HEK293 (cell line): ENCODE results near the gene HPGD.

ENCODE experiments used
- CTCF ChIA-PET: fragments of 350-600 bp; formaldehyde crosslinking; extraction: SDS; loops from one replicate; lab custom pipeline; 2021; ENCODE audit warnings: antibody characterized with exemption; lab: Yijun Ruan, JAX
- POLR2A ChIA-PET: fragments of 300-600 bp; formaldehyde crosslinking; extraction: SDS; loops from one replicate; lab custom pipeline; 2020; ENCODE audit warnings: antibody characterized with exemption, inconsistent platforms; lab: Yijun Ruan, JAX
- H3K27ac ChIP-seq: fragments of 200-500 bp; sonication (Bioruptor generic); 2 replicates; pipeline ENCODE4 v1.5.1; 2014; ENCODE audit warnings: low read depth, low read length, control low read depth, inconsistent platforms; ENCODE audit errors: extremely low read depth
- H3K36me3 ChIP-seq, 2 experiments: fragments of 200-500 bp in 1 of 2; sonication (Bioruptor generic) in 1 of 2; 1 replicate in 1 of 2; 2 replicates in 1 of 2; pipeline ENCODE4 v1.5.1; 2014 to 2017; ENCODE audit warnings: inconsistent platforms in 2 of 2, low read length in 2 of 2; ENCODE audit not compliant: control insufficient read depth in 2 of 2, insufficient read depth in 1 of 2
- H3K4me1 ChIP-seq: fragments of 200-500 bp; sonication (Bioruptor generic); 2 replicates; pipeline ENCODE4 v1.5.1; 2014; ENCODE audit warnings: mild to moderate bottlenecking, low read length, inconsistent platforms; ENCODE audit not compliant: control insufficient read depth, insufficient read depth
- H3K4me3 ChIP-seq: 2 replicates; pipeline ENCODE4 v1.5.1; 2011; ENCODE audit warnings: low read depth, mild to moderate bottlenecking, control low read depth, low read length, moderate library complexity
- H3K9me3 ChIP-seq: fragments of 200-500 bp; sonication (Bioruptor generic); 2 replicates; pipeline ENCODE4 v1.5.1; 2014; ENCODE audit warnings: low read depth, low read length, inconsistent platforms; ENCODE audit not compliant: control insufficient read depth, insufficient read depth
- GLI2 ChIP-seq: fragments of 450-650 bp; formaldehyde crosslinking; IDR thresholded peaks from 2 replicates; pipeline ENCODE4; 2017; ENCODE audit warnings: missing biosample characterization, missing genetic modification characterization, low read depth, borderline replicate concordance
- PRDM1 ChIP-seq: fragments of 450-650 bp; formaldehyde crosslinking; IDR thresholded peaks from 2 replicates; pipeline ENCODE4; 2016; ENCODE audit warnings: missing biosample characterization, missing genetic modification characterization
- ZBTB49 ChIP-seq: fragments of 450-650 bp; formaldehyde crosslinking; IDR thresholded peaks from 2 replicates; pipeline ENCODE4 v1.5.1; 2016; ENCODE audit warnings: missing biosample characterization, missing genetic modification characterization, low read depth
- ZFP41 ChIP-seq: fragments of 450-650 bp; formaldehyde crosslinking; IDR thresholded peaks from 2 replicates; pipeline ENCODE4 v1.5.1; 2016; ENCODE audit warnings: missing biosample characterization, missing genetic modification characterization, borderline replicate concordance
- ZNF121 ChIP-seq: fragments of 450-650 bp; formaldehyde crosslinking; IDR thresholded peaks from 2 replicates; pipeline ENCODE4 v1.5.1; 2016; ENCODE audit warnings: missing biosample characterization, missing genetic modification characterization
- ZNF132 ChIP-seq: fragments of 450-650 bp; formaldehyde crosslinking; IDR thresholded peaks from 2 replicates; pipeline ENCODE4 v1.5.1; 2017; ENCODE audit warnings: missing biosample characterization, missing genetic modification characterization, borderline replicate concordance
- ZNF148 ChIP-seq: fragments of 450-650 bp; formaldehyde crosslinking; IDR thresholded peaks from 2 replicates; pipeline ENCODE4 v1.5.0; 2017; ENCODE audit warnings: missing biosample characterization, missing genetic modification characterization, borderline replicate concordance
- ZNF266 ChIP-seq: fragments of 450-650 bp; formaldehyde crosslinking; IDR thresholded peaks from 2 replicates; pipeline ENCODE4 v1.5.1; 2016; ENCODE audit warnings: missing biosample characterization, missing genetic modification characterization, low read depth
- ZNF629 ChIP-seq: fragments of 450-650 bp; formaldehyde crosslinking; IDR thresholded peaks from 2 replicates; pipeline ENCODE4 v1.5.1; 2017; ENCODE audit warnings: missing biosample characterization, missing genetic modification characterization
- ZNF658 ChIP-seq: fragments of 450-650 bp; formaldehyde crosslinking; IDR thresholded peaks from 2 replicates; pipeline ENCODE4; 2016; ENCODE audit warnings: missing biosample characterization, missing genetic modification characterization
- TF ChIP-seq, protein P1 (sequence below): fragments of 450-650 bp; formaldehyde crosslinking; conservative IDR thresholded peaks from 2 replicates; pipeline ENCODE4 v1.5.1; 2016; ENCODE audit warnings: low read depth, missing biosample characterization, missing genetic modification characterization
- TF ChIP-seq, protein P2 (sequence below): fragments of 450-650 bp; formaldehyde crosslinking; IDR thresholded peaks from 2 replicates; pipeline ENCODE4 v1.5.1; 2016; ENCODE audit warnings: missing biosample characterization, missing genetic modification characterization
- TF ChIP-seq, protein P3 (sequence below): fragments of 450-650 bp; formaldehyde crosslinking; IDR thresholded peaks from 2 replicates; pipeline ENCODE4 v1.5.1; 2016; ENCODE audit warnings: missing biosample characterization, missing genetic modification characterization

The HPGD gene

GRCh38 chr4:174531486-174531885 is 9.2 kb upstream of the HPGD start:
- TF ChIP-seq ZNF266: no peak
- TF ChIP-seq ZBTB49: no peak
- TF ChIP-seq ZNF121 (tag by site-specific recombination): no peak
- TF ChIP-seq ZNF658 (tag by site-specific recombination): no peak
- TF ChIP-seq GLI2: no peak
- TF ChIP-seq, protein P1, sequence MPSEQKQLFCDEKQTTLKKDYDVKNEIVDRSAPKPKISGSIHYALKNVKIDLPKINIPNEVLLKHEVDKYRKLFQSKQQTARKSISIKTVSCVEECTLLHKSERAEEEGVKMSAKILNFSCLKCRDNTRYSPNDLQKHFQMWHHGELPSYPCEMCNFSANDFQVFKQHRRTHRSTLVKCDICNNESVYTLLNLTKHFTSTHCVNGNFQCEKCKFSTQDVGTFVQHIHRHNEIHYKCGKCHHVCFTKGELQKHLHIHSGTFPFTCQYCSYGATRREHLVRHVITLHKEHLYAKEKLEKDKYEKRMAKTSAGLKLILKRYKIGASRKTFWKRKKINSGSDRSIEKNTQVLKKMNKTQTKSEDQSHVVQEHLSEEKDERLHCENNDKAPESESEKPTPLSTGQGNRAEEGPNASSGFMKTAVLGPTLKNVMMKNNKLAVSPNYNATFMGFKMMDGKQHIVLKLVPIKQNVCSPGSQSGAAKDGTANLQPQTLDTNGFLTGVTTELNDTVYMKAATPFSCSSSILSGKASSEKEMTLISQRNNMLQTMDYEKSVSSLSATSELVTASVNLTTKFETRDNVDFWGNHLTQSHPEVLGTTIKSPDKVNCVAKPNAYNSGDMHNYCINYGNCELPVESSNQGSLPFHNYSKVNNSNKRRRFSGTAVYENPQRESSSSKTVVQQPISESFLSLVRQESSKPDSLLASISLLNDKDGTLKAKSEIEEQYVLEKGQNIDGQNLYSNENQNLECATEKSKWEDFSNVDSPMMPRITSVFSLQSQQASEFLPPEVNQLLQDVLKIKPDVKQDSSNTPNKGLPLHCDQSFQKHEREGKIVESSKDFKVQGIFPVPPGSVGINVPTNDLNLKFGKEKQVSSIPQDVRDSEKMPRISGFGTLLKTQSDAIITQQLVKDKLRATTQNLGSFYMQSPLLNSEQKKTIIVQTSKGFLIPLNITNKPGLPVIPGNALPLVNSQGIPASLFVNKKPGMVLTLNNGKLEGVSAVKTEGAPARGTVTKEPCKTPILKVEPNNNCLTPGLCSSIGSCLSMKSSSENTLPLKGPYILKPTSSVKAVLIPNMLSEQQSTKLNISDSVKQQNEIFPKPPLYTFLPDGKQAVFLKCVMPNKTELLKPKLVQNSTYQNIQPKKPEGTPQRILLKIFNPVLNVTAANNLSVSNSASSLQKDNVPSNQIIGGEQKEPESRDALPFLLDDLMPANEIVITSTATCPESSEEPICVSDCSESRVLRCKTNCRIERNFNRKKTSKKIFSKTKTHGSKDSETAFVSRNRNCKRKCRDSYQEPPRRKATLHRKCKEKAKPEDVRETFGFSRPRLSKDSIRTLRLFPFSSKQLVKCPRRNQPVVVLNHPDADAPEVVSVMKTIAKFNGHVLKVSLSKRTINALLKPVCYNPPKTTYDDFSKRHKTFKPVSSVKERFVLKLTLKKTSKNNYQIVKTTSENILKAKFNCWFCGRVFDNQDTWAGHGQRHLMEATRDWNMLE (tag by site-specific recombination): no peak
- TF ChIP-seq, protein P2, sequence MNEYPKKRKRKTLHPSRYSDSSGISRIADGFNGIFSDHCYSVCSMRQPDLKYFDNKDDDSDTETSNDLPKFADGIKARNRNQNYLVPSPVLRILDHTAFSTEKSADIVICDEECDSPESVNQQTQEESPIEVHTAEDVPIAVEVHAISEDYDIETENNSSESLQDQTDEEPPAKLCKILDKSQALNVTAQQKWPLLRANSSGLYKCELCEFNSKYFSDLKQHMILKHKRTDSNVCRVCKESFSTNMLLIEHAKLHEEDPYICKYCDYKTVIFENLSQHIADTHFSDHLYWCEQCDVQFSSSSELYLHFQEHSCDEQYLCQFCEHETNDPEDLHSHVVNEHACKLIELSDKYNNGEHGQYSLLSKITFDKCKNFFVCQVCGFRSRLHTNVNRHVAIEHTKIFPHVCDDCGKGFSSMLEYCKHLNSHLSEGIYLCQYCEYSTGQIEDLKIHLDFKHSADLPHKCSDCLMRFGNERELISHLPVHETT (tag by site-specific recombination): no peak
- no peak for TF ChIP-seq PRDM1 (tag by site-specific recombination)
- TF ChIP-seq ZNF148 (tag by site-specific recombination): no peak
- TF ChIP-seq ZFP41 (tag by site-specific recombination): no peak
- no peak for TF ChIP-seq ZNF132 (tag by site-specific recombination)
- no peak for TF ChIP-seq ZNF629 (tag by site-specific recombination)
- TF ChIP-seq, protein P3, sequence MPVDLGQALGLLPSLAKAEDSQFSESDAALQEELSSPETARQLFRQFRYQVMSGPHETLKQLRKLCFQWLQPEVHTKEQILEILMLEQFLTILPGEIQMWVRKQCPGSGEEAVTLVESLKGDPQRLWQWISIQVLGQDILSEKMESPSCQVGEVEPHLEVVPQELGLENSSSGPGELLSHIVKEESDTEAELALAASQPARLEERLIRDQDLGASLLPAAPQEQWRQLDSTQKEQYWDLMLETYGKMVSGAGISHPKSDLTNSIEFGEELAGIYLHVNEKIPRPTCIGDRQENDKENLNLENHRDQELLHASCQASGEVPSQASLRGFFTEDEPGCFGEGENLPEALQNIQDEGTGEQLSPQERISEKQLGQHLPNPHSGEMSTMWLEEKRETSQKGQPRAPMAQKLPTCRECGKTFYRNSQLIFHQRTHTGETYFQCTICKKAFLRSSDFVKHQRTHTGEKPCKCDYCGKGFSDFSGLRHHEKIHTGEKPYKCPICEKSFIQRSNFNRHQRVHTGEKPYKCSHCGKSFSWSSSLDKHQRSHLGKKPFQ (tag by site-specific recombination): no peak
- Histone ChIP-seq H3K9me3 (no peaks in the 10 kb centered on the region), H3K4me1 (no peaks in the 10 kb centered on the region), H3K36me3 (no peaks in the 10 kb centered on the region), H3K4me3 (no peak overlapping the region), H3K27ac (no peak overlapping the region)
- CTCF ChIA-PET: no interaction called here
- POLR2A ChIA-PET: no interaction called here
